ENCODE data around the gene KRTAP3-1. TPM values are rescaled to one million over a fixed set of nuclear protein-coding genes. Genes with fewer than 3 reads are reported as not detected.
"Not testable (repeated sequence)": the region's sequence is repeated elsewhere in the genome, so short reads cannot be mapped to it uniquely, and the experiment has no call there.

Gene KRTAP3-1
- polyA plus RNA-seq = not detected

DNA sequence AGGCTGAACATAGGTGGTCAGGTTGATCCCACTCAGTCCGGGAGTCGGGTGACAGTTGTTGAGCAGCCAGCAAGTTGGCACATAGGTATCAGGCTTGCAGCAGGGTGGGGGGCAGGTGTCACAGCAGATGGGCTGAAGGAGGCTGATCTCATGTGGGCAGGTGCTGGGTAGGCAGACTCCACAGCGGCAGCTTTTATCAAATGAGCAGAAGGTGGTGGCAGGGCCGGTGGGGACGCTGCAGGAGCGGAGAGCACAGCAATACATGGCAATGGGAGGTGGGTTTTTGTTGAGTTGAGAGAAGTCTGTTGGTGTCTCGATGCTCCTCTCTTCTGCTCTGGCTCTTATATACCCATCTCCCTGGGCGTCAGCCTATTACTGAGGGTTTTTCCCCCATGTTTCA, at the start of gene KRTAP3-1:
TSS of gene KRTAP3-1 (minus strand) at position 318 of the 400 bp plus-strand sequence. CDS start at position 264, 54 bp downstream.
- H3K27ac ChIP-seq (ENCODE audit: low read depth, low read length) = no peak within 1 kb of the TSS
- 63 to 90% (median 90%) methylated on average over 8 of the region's 8 CpGs for WGBS, 3 donors

DNA sequence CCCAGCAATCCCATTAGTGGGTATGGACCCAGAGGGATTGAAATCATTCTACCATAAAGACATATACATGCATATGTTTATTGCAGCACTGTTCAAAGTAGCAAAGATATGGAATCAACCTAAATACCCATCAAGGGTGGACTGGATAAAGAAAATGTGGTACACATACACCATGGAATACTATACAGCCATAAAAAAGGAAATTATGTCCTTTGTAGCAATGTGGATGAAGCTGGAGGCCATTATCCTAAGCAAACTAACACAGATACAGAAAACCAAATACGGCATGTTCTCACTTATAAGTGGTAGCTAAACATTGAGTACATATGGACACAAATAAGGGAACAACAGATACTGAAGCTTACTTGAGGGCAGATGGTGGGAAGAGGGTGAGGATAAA, 48.6 kb upstream of the KRTAP3-1 start:
- WGBS, 3 donors = 91 to 97% (median 97%) methylated on average over 1 of the region's 1 CpG
- no peak overlapping the region for H3K27ac ChIP-seq (ENCODE audit: low read depth, low read length)

DNA sequence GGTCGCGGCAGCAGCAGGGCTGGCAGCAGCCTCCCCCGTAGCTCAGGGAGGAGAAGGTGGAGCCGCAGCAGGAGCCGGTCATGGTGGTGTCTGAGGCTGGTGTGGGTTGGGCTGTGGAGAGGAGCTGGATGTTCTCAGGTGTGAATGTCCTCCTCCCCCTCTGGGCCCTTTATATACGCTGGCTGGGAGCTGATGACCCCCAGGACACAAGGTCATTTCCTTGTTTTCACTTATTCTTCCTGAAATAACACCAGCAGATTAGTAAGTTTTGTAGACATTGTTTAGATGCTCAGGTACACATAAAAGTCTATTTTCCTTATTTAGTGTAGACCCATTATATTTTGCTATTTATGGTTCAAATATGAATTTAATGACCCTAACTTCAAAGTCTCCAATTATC, 46.2 kb upstream of the KRTAP3-1 start, which contains the start of gene KRTAP2-2:
TSS of gene KRTAP2-2 (minus strand) at position 101 of the 400 bp plus-strand sequence. CDS start at position 82, 19 bp downstream.
- WGBS, 3 donors = 18 to 56% (median 56%) methylated on average over 1 of the region's 6 CpGs
- not testable (repeated sequence) for H3K27ac ChIP-seq (ENCODE audit: low read depth, low read length)

DNA sequence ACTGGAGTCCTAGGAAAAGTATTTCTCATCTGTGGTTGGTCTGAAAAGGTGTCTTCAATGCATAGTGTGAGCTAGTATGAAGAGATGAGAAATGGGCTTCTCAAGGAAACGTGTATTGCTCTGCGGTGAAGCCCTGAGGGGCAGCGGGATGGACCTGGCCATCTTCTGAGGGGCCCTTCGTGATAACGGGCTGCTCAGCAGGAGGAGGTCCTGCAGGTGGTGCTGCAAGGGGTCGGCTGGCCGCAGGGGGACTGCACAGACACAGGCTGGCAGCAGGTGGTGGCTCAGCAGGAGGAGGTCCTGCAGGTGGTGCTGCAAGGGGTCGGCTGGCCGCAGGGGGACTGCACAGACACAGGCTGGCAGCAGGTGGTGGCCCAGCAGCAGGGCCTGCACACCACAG, 45.6 kb upstream of the KRTAP3-1 start:
- H3K27ac ChIP-seq (ENCODE audit: low read depth, low read length) = not testable (repeated sequence)
- WGBS, 3 donors = 69 to 79% (median 77%) methylated on average over 6 to 7 of the region's 9 CpGs

DNA sequence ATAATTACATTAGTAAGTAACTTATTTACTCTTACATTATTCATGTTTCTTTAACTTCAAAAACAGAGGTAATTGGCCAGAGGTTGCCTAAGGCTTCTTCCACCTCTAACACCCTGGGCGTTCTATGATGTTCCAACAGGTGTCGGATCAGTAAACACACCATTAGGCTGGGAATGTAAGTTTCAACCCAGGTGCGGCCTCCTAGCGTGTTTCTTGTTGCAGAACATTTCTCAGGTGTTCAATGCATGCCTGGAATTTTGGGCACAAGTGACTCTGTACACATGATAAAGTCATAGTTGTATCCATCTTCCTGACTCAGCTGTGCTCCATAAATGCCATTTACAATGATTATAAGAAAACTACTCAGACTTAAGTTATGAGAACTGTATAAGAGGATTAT, 45.1 kb upstream of the KRTAP3-1 start:
- WGBS, 3 donors = 64 to 89% (median 86%) methylated on average over 4 of the region's 4 CpGs
- no peak overlapping the region for H3K27ac ChIP-seq (ENCODE audit: low read depth, low read length)

DNA sequence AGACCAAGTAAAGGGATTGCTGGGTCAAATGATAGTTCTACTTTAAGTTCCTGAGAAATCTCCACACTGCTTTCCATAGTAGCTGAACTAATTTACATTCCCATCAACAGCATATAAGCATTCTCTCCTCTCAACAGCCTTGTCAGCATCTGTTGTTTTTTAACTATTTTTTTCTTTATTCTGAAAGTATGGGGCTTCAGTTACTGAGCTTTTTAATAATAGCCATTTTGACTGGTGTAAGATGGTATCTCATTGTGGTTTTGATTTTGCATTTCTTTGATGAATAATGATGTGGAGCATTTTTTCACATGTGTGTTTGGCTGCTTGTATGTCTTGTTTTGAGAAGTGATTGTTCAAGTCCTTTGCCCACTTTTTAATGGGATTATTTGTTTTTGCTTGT, 43.6 kb upstream of the KRTAP3-1 start:
- no peak overlapping the region for H3K27ac ChIP-seq (ENCODE audit: low read depth, low read length)

DNA sequence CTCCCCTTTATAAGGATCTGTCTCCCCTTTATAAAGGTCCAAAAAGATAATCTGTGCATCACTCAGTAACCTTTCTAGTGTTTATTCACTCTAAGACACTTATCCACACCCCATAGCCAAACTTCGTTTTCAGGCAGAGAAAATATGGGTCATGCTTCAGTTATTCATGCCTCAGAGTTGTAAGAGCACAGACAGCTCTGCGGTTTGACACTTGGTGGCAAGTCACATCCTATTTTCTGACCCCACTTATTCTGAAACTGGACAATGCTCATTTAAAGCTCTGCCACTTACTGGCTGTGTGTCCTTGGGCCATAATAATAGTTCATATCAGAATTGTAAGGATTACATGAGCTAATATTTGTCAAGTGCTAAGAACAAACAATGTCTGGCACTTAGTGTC, 40.2 kb upstream of the KRTAP3-1 start:
- WGBS, 3 donors = 46 to 49% (median 48%) methylated on average over 2 of the region's 2 CpGs
- no peak overlapping the region for H3K27ac ChIP-seq (ENCODE audit: low read depth, low read length)

DNA sequence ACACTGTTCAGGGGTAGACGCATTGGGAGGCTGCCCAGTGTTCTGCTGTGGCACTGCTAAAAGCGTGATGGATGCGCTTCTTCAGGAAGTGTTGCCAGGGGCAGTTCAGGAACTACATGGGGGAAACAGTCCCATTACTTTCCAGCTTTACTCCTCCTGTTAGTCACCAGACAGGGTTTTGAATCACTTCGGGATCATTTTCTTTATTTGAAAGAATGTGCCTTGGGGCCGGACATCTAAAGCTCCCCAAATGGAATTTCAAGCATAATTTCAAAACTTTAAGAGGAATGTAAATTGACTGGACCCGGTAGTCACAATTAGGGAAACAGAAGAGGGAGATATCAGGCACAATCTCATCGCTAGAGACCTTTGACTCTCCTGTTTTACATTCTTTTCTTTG, 39.5 kb upstream of the KRTAP3-1 start:
- WGBS, 3 donors = 53 to 70% (median 69%) methylated on average over 7 of the region's 7 CpGs
- no peak overlapping the region for H3K27ac ChIP-seq (ENCODE audit: low read depth, low read length)

DNA sequence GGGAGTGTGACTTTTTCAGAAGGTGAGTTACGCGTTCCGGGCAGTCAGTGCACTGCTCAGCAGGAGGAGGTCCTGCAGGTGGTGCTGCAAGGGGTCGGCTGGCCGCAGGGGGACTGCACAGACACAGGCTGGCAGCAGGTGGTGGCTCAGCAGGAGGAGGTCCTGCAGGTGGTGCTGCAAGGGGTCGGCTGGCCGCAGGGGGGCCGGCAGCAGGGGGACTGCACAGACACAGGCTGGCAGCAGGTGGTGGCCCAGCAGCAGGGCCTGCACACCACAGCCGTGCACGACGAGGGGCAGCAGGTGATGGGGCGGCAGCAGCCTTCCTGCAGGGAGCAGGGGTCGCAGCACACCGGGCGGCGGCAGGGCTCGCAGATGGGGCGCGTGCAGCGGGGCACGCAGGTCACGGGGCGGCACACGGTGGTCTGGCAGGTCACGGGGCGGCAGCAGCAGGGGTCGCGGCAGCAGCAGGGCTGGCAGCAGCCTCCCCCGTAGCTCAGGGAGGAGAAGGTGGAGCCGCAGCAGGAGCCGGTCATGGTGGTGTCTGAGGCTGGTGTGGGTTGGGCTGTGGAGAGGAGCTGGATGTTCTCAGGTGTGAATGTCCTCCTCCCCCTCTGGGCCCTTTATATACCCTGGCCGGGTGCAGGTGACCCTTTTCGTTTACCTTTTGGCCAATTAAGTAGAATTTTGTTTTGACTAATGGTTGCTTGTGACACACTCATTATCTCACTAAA, 38.0 kb upstream of the KRTAP3-1 start, which contains the start of gene KRTAP2-1:
TSS of gene KRTAP2-1 (minus strand) at position 582 of the 731 bp plus-strand sequence. CDS start at position 533, 49 bp downstream.
- WGBS, 3 donors = 49 to 71% (median 55%) methylated on average over 8 to 10 of the region's 33 CpGs
- H3K27ac ChIP-seq (ENCODE audit: low read depth, low read length) = not testable (repeated sequence)

DNA sequence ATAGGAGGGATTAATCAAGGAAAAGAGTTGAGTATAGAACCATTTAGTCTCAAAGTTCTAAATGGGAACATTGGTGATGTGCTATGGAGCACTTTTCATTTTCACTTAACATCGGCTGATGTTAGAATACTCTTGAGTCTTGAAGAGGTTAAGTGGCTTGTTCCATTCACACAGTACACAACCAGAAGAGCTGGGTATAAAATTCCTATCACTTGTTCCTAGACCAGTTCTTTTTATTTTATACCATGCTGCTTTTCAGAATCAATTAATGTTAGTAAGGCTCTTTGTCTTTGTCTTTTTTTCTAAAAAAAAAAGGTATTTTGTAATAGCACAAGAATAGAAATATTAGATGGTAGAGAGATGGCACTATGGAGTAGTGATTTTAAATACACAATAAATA, 34.0 kb upstream of the KRTAP3-1 start:
- WGBS, 3 donors = 97 to 100% (median 100%) methylated on average over 1 of the region's 1 CpG
- H3K27ac ChIP-seq (ENCODE audit: low read depth, low read length) = no peak overlapping the region

DNA sequence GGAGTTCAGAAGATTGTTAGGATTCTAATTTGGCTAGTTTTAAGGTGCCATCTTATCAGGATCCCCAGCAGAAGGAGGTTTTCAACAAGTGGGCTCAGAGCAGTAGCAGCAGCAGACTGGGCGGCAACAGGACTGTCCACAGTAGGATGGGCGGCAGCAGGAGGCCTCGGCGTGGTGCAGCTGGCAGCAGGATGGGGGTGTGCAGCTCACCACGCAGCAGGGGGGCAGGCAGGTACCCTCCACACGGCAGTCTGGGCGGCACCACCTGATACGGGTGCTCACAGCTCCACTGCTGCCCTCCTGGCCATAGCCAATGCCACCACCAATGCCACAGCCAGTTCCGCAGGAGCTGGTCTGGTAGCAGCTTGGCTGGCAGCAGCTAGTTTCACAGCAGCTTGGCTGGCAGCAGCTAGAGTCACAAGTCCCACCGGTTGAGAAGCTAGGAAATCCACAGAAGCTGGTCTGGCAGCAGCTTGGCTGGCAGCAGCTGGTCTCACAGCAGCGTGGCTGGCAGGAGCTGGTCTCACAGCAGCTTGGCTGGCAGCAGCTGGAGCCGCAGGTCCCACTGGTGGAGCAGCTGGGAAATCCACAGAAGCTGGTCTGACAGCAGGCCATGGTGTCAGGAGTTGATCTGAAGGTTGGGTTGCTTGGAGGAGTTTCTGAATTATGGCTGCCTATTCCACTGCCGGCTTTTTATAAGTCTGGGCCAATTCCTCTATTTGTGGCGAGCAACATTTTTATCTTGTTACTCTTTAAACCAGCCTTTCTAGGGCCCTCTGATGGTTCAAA, 32.0 kb upstream of the KRTAP3-1 start, which contains the start of gene KRTAP1-1:
TSS of gene KRTAP1-1 (minus strand) at position 668 of the 789 bp plus-strand sequence. CDS start at position 615, 53 bp downstream.
- H3K27ac ChIP-seq (ENCODE audit: low read depth, low read length) = not testable (repeated sequence)
- WGBS, 3 donors = 58 to 84% (median 73%) methylated on average over 13 to 14 of the region's 14 CpGs

DNA sequence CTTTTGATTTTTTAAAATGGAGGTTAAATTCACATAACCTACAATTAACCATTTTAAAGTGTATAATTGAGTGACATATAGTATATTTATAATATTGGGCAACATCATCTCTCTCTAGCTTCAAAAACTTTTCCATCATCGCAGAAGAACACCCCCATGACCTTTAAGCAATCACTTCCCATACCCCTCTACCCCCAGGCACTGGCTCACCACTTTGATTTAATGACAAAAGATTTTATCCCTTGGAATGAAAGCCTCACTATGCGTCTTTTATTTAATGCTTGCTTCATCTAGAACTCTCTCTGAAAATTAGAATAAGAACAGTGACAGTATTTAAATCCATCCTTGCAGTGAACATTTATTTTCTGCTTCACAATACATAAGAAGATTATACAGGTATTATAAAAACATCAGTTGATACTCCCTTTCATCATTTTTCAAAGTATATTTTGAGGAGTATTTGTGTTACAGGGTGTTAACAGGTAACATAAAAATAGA, 29.0 kb upstream of the KRTAP3-1 start:
- no peak overlapping the region for H3K27ac ChIP-seq (ENCODE audit: low read depth, low read length)
- 72 to 84% (median 81%) methylated on average over 2 of the region's 2 CpGs for WGBS, 3 donors

DNA sequence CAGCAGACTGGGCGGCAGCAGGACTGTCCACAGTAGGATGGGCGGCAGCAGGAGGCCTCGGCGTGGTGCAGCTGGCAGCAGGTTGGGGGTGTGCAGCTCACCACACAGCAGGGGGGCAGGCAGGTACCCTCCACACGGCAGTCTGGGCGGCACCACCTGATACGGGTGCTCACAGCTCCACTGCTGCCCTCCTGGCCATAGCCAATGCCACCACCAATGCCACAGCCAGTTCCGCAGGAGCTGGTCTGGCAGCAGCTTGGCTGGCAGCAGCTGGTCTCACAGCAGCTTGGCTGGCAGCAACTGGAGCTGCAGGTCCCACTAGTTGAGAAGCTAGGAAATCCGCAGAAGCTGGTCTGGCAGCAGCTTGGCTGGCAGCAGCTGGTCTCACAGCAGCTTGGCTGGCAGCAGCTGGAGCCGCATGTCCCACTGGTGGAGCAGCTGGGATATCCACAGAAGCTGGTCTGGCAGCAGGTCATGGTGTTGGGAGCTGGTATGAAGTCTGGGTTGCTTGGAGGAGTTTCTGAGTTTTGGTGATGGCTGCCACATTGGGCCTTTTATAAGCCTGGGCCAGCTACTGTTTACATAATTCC, 25.5 kb upstream of the KRTAP3-1 start, which contains the start of gene KRTAP1-3:
TSS of gene KRTAP1-3 (minus strand) at position 529 of the 590 bp plus-strand sequence. CDS start at position 476, 53 bp downstream.
- WGBS, 3 donors = 75 to 87% (median 85%) methylated on average over 8 to 10 of the region's 10 CpGs
- H3K27ac ChIP-seq (ENCODE audit: low read depth, low read length) = not testable (repeated sequence)

DNA sequence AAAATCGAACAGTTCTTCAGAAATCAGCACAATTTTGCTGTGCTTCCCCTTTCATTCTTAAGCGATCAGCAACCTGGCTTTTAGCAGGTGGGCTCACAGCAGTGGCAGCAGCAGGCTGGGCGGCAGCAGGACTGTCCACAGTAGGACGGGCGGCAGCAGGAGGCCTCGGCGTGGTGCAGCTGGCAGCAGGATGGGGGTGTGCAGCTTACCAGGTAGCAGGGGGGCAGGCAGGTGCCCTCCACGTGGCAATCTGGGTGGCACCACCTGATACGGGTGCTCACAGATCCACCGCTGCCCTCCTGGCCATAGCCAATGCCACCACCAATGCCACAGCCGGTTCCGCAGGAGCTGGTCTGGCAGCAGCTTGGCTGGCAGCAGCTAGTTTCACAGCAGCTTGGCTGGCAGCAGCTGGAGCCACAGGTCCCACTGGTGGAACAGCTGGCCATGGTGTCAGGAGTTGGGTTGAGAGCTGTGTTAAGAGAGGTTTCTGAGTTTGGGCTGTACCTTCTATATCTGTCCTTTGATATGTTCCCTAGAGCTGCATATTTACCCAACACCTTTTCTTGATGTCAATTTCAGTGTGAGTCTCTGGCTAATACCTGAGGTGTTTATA, 20.8 kb upstream of the KRTAP3-1 start, which contains the start of gene KRTAP1-4:
TSS of gene KRTAP1-4 (minus strand) at position 563 of the 613 bp plus-strand sequence. CDS start at position 446, 117 bp downstream.
- no peak within 1 kb of the TSS for H3K27ac ChIP-seq (ENCODE audit: low read depth, low read length)
- WGBS, 3 donors = 83 to 86% (median 83%) methylated on average over 12 of the region's 12 CpGs

DNA sequence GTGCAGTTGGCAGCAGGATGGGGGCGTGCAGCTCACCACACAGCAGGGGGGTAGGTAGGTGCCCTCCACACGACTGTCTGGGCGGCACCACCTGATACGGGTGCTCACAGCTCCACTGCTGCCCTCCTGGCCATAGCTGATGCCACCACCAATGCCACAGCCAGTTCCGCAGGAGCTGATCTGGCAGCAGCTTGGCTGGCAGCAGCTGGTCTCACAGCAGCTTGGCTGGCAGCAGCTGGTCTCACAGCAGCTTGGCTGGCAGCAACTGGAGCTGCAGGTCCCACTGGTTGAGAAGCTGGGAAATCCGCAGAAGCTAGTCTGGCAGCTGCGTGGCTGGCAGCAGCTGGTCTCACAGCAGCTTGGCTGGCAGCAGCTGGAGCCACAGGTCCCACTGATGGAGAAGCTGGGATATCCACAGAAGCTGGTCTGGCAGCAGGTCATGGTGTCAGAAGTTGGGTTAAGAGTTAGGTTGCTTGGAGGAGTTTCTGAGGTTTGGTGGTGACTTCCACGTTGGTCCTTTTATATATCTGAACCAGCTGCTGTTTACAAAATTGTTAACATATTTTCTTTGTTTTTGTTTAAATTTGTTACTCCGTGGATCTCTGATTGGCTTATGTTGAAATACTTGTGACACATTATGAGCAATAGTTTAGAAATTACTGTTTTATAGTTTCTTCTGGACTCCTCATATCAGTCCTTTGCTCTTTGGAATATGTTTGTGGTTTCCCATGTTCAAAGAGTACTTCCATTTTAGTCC, 18.0 kb upstream of the KRTAP3-1 start, which contains the start of gene KRTAP1-5:
TSS of gene KRTAP1-5 (minus strand) at position 494 of the 757 bp plus-strand sequence. CDS start at position 441, 53 bp downstream.
- 62 to 83% (median 81%) methylated on average over 9 of the region's 9 CpGs for WGBS, 3 donors
- no peak within 1 kb of the TSS for H3K27ac ChIP-seq (ENCODE audit: low read depth, low read length)

DNA sequence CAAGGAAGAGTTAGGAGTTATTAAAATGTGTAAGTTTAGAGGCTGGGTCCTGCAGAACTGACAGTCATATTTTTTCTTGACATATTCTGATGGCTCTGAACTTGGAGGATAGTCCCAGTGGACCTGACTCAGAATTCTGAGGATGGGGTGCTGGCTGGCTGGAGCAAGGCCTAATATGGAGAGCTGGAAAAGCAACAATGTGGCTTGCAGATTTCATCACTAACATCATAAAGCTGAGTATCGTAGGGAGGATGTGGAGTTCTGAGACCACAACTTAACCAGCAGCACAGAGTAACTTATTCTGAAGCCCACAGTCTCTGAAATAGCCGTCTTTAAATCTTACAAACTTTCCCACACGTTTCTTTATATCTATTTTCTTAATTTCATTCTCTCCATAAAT, 15.8 kb upstream of the KRTAP3-1 start:
- WGBS, 3 donors = 60 to 77% (median 76%) methylated on average over 3 of the region's 3 CpGs
- H3K27ac ChIP-seq (ENCODE audit: low read depth, low read length) = no peak overlapping the region

DNA sequence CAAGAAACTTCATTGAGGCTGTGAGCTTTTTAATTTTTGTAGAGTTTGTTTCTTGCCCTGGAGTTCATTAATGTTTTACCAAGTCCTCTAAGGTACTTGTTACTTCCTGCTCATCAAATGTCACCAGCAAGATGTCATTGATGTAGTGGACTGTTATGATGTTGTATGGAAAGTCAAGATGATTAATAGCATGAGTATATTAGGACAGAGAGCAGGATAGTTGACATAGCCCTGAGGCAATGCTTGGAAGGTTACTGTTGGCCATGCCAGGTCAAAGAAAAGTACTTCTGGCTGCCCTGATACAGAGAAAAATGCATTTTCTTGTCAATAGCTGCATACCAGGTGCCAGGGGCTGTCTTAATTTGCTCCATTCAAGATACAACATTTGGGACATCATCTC, 11.4 kb upstream of the KRTAP3-1 start:
- H3K27ac ChIP-seq (ENCODE audit: low read depth, low read length) = no peak overlapping the region
